M059J (cell line): ENCODE measurements around the gene PCDH9. TPM values are rescaled to one million over a fixed set of nuclear protein-coding genes. Genes with fewer than 3 reads are reported as not detected.
"Not testable (repeated sequence)": the region's sequence is repeated elsewhere in the genome, so short reads cannot be mapped to it uniquely, and the experiment has no call there.

Experiments
- DNase-seq: peaks from one replicate; pipeline ENCODE4 v3.0.0-alpha.2; 2012; ENCODE audit warnings: low read depth
- total RNA-seq: library from RNA; depleted of rRNA; stranded (reverse); fragments of >200 nt; shearing (Covaris generic); gene quantifications from 2 replicates; pipeline ENCODE4 v1.2.3, GENCODE V29; 2014

PCDH9 gene
- total RNA-seq, 1 experiment from 2014 or later, result 0.05 TPM

GRCh38 chr13:66343224-66343828 lies 886.8 kb downstream of the PCDH9 start:
- no peak for DNase-seq

GRCh38 chr13:66341635-66342377 lies 888.3 kb downstream of the PCDH9 start:
- no peak for DNase-seq

GRCh38 chr13:66339214-66339613 lies 890.9 kb downstream of the PCDH9 start:
- DNase-seq, result no peak

- no peak for DNase-seq
Measured at GRCh38 chr13:66338542-66338941, 891.6 kb downstream of the PCDH9 start.

DNA sequence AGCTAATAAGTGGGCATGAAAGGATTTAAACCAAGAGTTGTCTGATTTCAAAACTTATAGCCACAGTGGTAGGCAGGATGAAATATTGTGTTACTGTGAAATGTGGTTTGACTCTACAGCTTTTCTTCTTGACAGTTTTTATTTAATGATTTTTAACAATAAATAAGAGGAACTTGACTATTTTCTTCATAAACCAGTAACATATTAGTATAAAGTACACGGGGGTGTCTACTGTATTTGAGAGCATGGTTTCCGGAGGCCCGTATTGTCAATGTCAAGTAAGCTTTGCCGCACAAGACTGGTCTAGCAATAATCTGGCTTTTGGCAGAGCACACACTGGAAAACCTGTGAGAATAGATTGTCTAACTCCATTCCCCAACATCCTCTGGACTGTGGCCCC lies 894.5 kb downstream of the PCDH9 start:
- DNase-seq, result no peak

- DNase-seq, result no peak
Measured at GRCh38 chr13:66329988-66330451, 900.1 kb downstream of the PCDH9 start.

DNA sequence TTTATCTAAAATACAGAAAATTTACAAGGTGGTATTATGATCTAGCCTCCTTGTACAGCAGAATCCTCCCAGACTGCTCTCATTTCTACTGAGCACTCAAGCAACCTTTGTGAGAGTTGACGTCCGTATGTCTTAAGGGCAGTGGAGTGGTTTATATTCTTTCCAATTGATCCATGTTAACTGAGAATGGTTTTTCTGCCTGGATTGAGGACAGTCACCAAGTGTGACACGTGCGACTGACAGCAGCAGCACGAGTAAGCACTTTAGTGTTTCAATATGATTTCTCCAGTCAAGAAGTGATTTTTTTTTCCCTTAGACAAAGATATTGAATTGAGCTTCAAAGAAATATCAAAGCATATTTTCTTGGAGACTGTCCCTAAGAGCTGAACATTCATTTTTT lies 901.7 kb downstream of the PCDH9 start:
- no peak for DNase-seq

- DNase-seq, result no peak
Measured at GRCh38 chr13:66323745-66324347, 906.3 kb downstream of the PCDH9 start.

DNA sequence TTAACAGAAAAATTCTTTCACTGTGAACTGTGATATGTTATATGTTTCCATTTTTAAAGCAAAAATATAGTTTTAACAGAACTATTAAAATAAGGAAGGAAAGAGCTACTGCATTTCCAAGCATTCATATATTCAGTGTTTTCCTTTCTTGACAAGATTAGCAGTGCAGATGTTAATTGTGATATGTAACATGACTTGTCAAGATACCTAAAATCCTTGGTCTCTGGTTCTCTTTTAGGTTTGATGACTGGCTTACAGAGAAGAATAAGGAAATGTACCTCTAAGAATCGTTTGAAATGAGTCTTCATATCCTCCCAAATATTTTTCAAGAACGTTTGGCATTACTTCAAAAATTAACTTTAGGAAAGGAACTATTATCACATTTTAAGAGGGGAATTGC lies 907.2 kb downstream of the PCDH9 start:
- DNase-seq, result no peak

DNA sequence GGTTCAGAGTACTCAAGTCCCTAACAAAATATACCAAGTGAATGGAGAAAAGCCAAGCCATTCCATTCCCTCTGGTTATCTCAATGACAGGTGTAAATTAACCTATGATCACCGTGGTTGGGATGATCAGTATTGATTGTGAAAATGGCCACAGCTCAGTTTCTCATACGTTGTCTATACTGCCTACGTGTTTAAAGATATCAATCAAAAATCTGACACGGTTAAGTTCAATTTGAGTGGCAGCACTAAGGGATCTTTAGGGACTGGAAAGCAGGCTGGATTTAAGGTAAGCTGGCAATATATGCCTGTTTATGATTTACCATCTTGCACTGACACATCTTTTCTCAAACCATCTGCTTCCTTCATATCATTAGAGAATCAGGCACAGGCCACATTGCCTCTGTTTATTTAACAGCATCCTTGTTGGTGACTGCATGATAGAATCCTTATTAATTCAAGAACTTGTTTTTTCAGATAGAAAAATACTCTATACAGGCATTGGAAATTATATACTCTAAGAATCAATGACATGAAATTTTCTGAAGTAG lies 907.9 kb downstream of the PCDH9 start:
- DNase-seq, result no peak

DNA sequence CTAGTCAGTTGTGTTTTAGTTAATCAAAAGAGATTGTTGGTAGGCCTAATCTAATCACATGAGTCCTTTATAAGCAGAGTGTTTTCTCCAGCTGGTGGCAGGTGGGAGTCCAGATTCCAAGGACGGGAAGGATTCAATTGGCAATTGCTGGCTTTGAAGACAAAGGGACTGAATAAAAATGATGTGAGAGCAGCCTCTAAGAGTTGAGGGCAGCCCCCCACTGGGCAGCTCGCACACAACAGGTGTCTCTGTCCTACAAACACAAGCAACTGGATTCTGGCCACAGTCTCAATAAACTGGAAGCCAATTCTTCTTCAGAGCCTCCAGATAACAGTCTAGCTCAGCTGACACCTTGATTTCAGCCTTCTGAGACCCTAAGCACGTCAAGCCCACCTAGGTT lies 915.2 kb downstream of the PCDH9 start:
- DNase-seq, result no peak

- no peak for DNase-seq
Measured at GRCh38 chr13:66313413-66313812, 916.7 kb downstream of the PCDH9 start.

- DNase-seq, result no peak
Measured at GRCh38 chr13:66312312-66313087, 917.6 kb downstream of the PCDH9 start.

DNA sequence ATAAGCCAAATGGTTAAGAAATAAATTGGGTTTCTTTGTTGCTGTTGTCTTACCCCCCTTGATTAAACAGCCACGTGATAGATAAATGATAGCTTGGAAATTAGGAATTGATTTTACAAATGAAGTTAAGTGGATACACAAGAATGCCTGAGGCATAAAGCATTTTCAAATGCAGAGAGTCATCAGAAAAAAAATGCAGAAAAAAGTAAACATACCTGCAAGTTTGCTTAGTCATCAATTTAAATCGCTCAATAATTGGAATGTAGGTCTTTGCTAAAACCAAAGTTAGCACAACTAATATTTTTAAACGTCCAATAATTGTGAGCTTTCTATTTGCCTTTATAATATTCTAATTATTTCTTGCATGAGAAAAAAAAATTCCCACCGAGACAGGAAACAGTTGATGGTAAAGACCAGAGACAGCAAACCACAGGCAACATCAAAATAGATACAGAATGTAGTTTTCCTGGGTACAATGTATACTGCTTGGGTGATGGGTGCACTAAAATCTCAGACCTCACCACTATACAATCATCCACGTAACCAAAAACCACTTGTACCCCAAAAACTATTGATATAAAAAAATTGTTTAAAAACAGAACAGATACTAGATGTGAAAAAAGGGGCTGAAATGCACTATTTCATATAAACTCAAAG lies 924.0 kb downstream of the PCDH9 start:
- DNase-seq, result no peak

- no peak for DNase-seq
Measured at GRCh38 chr13:66301482-66301881, 928.7 kb downstream of the PCDH9 start.

DNA sequence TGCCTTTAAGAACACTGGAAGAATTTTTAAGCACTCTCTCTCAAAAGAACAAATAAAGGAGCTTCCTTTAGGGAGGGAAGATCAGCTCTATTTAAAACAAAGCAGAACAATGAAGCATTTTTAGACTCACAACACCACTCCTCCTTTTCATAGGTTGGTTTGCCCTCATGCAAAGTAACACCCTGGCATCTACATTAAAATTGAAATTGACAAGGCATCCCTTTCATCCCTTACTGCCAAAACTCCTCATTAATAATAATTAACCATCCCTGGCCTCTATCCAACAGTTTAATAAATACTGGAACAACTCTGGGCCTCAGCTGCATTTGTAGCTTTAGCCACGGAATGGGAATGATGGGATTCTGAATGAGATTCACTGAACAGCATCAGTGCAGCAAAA lies 929.1 kb downstream of the PCDH9 start:
- DNase-seq, result no peak

- DNase-seq, result no peak
Measured at GRCh38 chr13:66296875-66297274, 933.3 kb downstream of the PCDH9 start.

DNA sequence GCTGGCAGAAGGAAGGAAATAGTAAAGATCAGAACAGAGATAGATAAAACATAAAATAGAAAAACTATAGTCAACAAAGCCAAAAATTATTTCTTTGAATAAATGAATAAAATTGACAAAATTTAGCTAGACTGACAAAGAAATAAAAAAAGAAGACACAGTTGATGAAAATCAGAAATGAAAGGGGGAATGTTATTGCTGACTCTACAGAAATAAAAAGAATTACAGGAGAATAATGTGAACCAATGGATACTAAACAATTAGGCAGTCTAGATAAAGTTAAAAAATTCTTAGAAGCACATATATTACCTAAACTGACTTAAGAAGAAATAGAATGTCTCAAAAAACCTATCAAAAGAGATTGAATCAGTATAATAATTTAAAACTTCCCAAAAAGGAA lies 933.8 kb downstream of the PCDH9 start:
- no peak for DNase-seq

DNA sequence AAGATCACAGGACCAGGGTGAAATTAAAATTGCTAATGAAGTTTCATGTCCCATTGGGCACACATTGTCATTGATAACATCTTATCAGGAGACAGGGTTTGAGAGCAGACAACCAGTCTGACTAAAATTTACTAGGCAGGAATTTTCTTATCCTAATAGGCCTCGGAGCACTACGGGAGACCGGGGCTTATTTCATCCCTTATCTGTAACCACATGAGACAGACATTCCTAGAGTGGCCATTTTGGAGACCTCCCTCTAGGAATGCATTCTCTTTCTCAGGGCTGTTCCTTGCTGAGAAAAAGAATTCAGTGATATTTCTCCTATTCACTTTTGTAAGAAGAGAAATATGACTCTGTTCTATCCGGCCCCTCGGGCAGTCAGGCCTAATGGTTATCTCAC lies 943.3 kb downstream of the PCDH9 start:
- not testable (repeated sequence) for DNase-seq

DNA sequence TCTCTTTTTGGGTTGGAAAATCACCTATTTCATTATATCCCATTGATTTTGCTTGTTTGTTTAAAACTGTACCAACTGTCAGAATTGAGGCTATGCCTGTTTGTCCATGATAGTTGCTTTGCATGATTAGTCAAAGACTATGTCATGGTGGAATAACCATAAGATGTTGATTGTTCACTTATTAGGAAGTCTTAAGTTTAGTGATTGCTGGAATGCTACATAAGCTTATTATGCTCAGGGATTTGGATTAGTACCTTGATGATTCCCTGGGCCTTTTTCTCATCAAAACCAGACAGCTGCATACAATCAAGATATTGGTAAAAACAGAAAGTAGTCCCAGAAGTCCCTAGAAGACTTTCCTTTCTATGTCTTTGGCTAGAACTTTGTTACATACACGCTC lies 954.7 kb downstream of the PCDH9 start:
- no peak for DNase-seq

GRCh38 chr13:66273011-66273410 lies 957.1 kb downstream of the PCDH9 start:
- DNase-seq, result no peak

DNA sequence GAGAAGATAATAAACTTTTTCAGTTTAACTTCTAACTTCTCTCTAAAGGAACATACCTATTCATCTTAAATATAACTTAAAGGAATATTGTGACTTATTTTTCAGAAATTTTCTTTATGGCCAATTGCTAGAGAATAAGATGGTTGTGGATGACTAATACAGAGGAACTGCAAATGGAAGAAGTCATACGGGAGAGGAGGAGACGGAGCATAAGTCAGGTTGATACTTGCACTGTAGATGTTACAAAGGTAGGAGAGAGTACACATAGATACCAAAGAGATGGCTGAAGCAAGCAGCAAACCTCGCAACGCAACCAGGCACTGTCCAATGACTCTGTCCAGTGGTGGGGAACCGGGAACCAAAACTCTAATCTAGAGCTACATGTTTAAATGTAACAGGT lies 963.4 kb downstream of the PCDH9 start:
- no peak for DNase-seq
